Activated gamma-delta T cell treated with anti-CD3 and anti-CD28 coated beads, Interleukin-2, amount 50 U/mL, for 16 hours (primary cell): ENCODE data around the gene MYO1E.
"Not testable (repeated sequence)": the region's sequence is repeated elsewhere in the genome, so short reads cannot be mapped to it uniquely, and the experiment has no call there.

Experiments used
- DNase-seq: peaks from one replicate; pipeline ENCODE4 v3.0.0-alpha.2; 2020; ENCODE audit warnings: low read depth

Gene MYO1E

GRCh38 chr15:59350421-59350732 is 22.3 kb downstream of the MYO1E start:
- no peak for DNase-seq

GRCh38 chr15:59349680-59350420 is 22.8 kb downstream of the MYO1E start:
- no peak for DNase-seq

GRCh38 chr15:59347915-59348314 is 24.8 kb downstream of the MYO1E start:
- no peak for DNase-seq

- no peak for DNase-seq
Measured at GRCh38 chr15:59346951-59347350, 25.7 kb downstream of the MYO1E start.

- DNase-seq: no peak
Measured at GRCh38 chr15:59345326-59345725, 27.3 kb downstream of the MYO1E start.

GRCh38 chr15:59344311-59344710 is 28.4 kb downstream of the MYO1E start:
- no peak for DNase-seq

GRCh38 chr15:59340325-59340724 is 32.3 kb downstream of the MYO1E start:
- DNase-seq: no peak

- DNase-seq: no peak
Measured at GRCh38 chr15:59339252-59339672, 33.4 kb downstream of the MYO1E start.

GRCh38 chr15:59338414-59338813 is 34.3 kb downstream of the MYO1E start:
- DNase-seq: no peak

GRCh38 chr15:59336725-59337124 is 35.9 kb downstream of the MYO1E start:
- not testable (repeated sequence) for DNase-seq

GRCh38 chr15:59335207-59335786 is 37.4 kb downstream of the MYO1E start:
- no peak for DNase-seq

GRCh38 chr15:59334076-59334415 is 38.6 kb downstream of the MYO1E start:
- no peak for DNase-seq

GRCh38 chr15:59333401-59334075 is 39.1 kb downstream of the MYO1E start:
- DNase-seq: no peak

GRCh38 chr15:59332009-59332408 is 40.7 kb downstream of the MYO1E start:
- DNase-seq: no peak

GRCh38 chr15:59330649-59331048 is 42.0 kb downstream of the MYO1E start:
- no peak for DNase-seq

GRCh38 chr15:59329570-59330350 is 42.9 kb downstream of the MYO1E start:
- DNase-seq: no peak

GRCh38 chr15:59329091-59329490 is 43.6 kb downstream of the MYO1E start:
- DNase-seq: no peak

- no peak for DNase-seq
Measured at GRCh38 chr15:59327942-59328341, 44.7 kb downstream of the MYO1E start.

- no peak for DNase-seq
Measured at GRCh38 chr15:59326856-59327255, 45.8 kb downstream of the MYO1E start.

- no peak for DNase-seq
Measured at GRCh38 chr15:59322056-59322759, 50.5 kb downstream of the MYO1E start.

GRCh38 chr15:59321000-59321689 is 51.5 kb downstream of the MYO1E start:
- DNase-seq: no peak

- DNase-seq: no peak
Measured at GRCh38 chr15:59317211-59317610, 55.5 kb downstream of the MYO1E start.
